D721Med (cell line): ENCODE measurements around the gene HOTAIR.

Experiments
- DNase-seq: peaks from one replicate; pipeline ENCODE4 v3.0.0; 2011; ENCODE audit warnings: low spot score; ENCODE audit not compliant: insufficient read length
- FAIRE-seq: peaks from 2 replicates; lab custom pipeline; 2011; peaks lifted over from hg19 to GRCh38; lab: Jason Lieb, UNC
- CTCF ChIP-seq: IDR thresholded peaks from 2 replicates; pipeline ENCODE4 v1.5.1; 2012; ENCODE audit warnings: mild to moderate bottlenecking, control low read depth; ENCODE audit not compliant: insufficient read depth; ENCODE audit errors: missing control alignments

HOTAIR gene

GRCh38 chr12:53974084-53975063 lies at the start of gene HOTAIR:
Gene HOTAIR (minus strand): TSS chr12:53974954.
- TF ChIP-seq CTCF: no peak
- DNase-seq (no peak), FAIRE-seq (no peak)

GRCh38 chr12:54024127-54024526 lies 49.4 kb upstream of the HOTAIR start:
- DNase-seq: no peak
- FAIRE-seq: no peak

GRCh38 chr12:54022960-54023884 lies 48.5 kb upstream of the HOTAIR start:
- TF ChIP-seq CTCF: no peak
- FAIRE-seq (no peak), DNase-seq (no peak)

More at GRCh38 chr12:54024127-54024526, 49.4 kb upstream of the HOTAIR start:
- TF ChIP-seq CTCF: no peak

- FAIRE-seq: no peak
- no peak for TF ChIP-seq CTCF
- no peak for DNase-seq
Measured at GRCh38 chr12:54021432-54022013, 46.8 kb upstream of the HOTAIR start.

GRCh38 chr12:54020591-54021405 lies 46.0 kb upstream of the HOTAIR start:
- DNase-seq (no peak), FAIRE-seq (no peak)
- no peak for TF ChIP-seq CTCF

- no peak for DNase-seq
- FAIRE-seq: no peak
- TF ChIP-seq CTCF: no peak
Measured at GRCh38 chr12:54019924-54020590, 45.3 kb upstream of the HOTAIR start.
